Measurements from ENCODE around the gene CNNM4.

Gene CNNM4

GRCh38 chr2:96832408-96832753 lies 71.7 kb downstream of the CNNM4 start:
- DNase-seq (ENCODE audit: low read depth) = no peak

GRCh38 chr2:96832754-96833507 lies 72.2 kb downstream of the CNNM4 start:
- no peak for DNase-seq (ENCODE audit: low read depth)

GRCh38 chr2:96835830-96836229 lies 75.1 kb downstream of the CNNM4 start:
- no peak for DNase-seq (ENCODE audit: low read depth)

GRCh38 chr2:96837575-96837974 lies 76.9 kb downstream of the CNNM4 start:
- DNase-seq (ENCODE audit: low read depth) = no peak

DNA sequence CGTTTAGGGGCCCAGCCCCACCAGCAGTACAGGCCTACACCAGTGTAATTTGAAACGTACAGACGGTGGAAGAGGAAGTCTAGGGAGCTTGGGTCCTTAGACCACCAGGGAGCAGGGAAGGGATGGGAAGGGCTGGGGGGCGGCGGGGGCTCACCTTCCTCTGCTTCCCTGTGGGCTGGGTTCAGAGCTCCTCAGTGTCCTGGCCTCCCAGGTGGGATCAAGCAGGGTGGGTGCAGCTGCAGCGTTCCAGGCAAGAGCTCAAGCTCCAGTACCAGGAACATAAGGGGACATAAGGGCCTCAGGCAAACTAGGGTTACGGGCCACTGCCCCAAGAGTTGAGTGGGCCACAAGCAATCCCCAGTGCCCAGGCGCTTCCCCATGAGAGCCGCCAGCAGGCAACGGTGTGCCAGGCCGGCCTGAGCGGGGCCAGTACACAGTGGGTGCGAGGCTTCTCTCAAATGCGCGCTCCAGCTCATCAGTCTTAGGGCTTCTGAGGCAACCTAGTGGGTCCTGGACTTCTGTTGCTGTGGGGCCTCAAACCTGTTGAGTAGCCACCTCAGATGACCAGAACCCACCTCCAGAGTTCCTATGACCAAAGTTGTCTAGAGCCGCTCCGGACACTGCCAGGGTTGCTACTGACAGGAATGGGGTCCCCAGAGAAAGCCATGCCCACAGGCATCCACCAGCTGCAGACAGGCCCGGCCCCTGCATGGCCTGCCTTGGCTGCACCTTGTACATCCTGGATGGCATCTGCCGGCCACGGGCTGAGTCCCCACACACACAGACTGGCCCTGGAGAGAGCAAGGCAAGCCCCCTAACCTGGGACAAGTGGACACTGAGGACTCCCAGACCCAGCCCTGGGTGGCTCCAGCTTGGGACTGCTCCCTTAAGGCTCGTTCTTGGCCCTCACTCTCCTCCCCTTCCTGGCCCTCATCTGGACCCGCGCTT lies 77.9 kb downstream of the CNNM4 start:
- DNase-seq (ENCODE audit: low read depth) = no peak

DNA sequence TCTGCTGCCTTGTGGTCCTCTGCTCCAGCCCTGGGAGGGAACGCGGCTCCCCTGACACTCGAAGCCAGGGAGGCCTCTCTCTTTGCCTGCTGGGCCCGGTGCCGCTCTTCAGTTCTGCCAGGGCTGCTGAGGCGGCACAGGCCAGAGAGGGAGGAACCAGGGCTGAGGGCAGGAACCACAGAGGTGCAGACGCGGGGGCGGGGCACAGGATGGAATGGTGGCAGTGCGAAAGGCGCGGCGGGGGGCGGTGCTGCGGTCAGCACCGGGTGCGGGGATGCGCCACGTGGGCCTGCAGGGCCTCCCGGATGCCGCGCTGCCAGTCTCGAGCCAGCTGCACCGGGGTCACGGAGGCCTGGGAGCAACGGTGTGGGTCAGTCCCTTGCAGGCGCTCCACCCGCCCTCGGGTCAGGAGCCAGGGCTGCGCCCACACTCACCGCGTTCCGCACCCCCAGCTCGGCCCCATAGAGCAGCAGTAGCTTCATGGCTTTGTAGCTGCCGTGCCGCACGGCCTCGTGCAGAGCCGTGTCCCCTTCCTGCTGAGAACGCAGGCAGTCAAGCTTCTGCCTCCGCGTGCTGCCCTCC lies 78.7 kb downstream of the CNNM4 start:
- peak; percentile 73 for DNase-seq (ENCODE audit: low read depth)

DNA sequence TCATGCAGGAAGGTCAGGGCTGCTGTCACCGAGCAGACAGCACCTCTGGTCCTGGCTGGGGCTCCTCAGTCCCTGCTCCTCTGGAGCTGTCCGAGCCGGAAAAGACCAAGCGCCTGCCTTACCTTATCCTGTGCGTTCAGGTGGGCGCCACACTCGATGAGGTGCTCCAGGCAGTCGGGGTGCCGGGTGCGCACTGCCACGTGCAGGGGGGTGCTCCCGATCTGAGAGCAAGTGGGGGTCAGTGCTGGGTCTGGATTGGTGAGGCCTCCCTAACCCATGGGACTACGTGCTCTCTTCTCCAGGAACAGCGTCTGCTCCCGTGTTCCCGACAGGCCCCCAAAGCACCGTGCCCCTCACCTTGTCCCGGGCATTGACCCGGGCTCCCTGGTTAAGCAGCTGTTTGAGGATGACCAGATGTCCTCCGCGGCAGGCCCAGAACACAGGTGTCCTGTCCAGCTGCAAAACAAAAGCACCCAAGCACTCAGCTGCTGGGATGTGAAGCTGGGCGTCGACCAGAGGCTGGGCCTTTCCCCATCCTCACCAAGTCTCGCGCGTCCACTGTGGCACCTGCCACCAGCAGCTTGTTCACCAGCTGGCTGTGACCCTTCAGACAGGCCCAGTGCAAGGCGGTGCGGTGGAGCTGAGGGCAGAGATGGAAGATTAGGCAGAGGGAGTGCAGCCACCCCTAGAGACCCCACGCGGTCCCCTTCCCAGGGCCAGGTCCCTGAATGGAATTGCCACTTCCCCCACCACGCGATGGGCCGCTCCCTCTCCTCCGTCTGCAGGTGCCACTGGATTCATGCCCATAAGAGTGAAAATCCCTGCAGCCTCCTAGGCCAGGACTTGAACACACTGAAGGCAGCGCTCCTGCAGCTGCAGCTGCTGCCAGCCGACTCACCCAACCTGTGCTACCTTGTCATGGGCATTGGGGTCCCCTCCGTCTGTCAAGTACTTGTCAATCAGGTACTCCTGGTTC lies 79.5 kb downstream of the CNNM4 start:
- DNase-seq (ENCODE audit: low read depth) = no peak

GRCh38 chr2:96841701-96842495 lies 81.2 kb downstream of the CNNM4 start:
- DNase-seq (ENCODE audit: low read depth) = no peak

DNA sequence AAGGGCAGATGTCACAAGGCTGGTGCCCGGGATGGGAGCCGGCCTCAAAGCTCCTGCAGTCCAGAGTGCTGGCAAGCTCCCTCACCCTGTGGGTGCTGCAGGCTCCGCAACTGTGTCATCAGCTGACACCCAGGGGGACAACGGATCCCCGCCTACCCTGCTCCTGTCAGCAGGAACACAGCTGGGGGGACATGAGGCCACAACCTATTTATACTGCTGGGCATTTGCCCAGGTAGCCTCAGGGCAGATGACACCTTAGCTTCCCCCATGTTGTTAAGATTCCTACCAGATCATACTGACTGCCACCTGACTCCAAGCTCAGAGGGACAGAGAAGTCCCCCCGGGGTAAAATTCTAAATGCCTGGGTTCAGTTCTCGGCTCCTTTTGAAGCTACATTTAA lies 81.9 kb downstream of the CNNM4 start:
- DNase-seq (ENCODE audit: low read depth) = no peak

DNA sequence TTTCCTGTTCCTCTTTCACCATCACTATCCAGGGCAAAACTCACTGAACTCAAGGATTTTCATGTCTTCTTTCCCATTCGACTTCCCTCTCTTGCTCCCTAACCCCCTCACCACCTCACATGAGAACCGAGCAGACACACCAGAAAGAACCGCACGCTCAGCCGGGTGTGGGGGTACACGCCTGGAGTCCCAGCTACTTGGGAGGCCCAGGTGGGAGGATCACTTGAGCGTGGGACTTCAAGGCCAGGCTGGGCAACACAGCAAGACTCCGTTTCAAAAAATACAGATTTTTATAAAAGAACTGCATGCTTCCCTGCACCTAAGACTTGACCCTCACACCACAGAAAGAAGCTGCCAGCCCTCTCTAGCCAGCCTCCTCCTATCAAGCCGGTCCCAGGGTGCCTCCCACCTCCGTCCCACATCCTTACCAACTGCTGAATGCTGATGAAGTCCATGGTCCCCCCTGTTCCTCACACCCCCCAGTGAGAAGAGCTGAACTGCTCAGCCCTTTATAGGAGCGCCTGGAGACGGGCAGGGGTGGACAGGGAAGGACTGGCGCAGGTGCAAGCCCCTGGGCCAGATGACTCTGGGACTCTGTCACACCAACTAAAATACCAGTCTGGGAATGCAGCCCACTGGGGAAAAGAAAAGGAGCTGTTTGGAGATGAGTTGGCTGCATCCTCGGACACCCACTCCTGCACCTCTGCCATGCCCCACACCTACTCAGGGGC lies 83.0 kb downstream of the CNNM4 start, which contains the start of gene ANKRD23:
Gene ANKRD23 (minus strand): TSS at position 484 of the 731 bp plus-strand sequence. CDS start 29 bp downstream, at position 455.
- no peak for DNase-seq (ENCODE audit: low read depth)

GRCh38 chr2:96844405-96844808 lies 83.7 kb downstream of the CNNM4 start:
- DNase-seq (ENCODE audit: low read depth) = no peak

DNA sequence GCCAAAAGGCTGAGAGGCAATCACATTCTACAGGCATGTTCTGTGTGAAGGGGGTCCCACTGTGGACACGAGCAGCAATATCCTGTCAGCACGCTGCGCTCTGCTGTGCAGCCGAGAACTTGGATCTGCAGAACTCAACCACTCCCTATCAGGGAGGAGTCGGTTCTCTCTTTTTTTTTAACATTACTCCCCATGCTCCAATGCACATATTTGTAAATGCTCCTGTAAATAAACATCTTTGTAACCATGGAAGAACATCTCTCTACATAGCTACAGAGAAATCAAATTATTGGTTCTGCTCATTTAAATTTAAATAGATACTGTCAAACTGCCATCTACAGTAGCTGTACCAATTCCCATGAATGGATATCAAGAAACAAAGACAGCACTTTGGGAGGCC lies 86.1 kb downstream of the CNNM4 start:
- DNase-seq (ENCODE audit: low read depth) = no peak

DNA sequence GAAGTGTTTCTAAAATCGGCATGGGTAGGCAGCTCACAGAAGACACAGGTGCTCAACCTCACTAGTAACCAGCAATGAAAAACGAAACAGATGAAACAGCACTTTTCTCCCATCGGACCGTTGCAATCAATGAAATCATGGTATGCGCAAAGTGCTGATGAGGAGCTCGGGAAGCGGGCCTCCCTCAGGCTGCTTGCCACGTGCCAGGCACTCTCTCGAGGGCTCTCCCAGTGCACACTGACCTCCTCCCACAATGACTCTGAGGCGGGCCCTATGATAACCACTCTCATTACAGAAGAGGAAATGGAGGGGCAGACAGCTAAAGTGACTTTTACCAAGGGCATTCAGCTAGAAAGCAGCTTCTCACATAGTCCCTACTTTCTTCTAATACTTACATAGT lies 86.9 kb downstream of the CNNM4 start:
- no peak for DNase-seq (ENCODE audit: low read depth)

- DNase-seq (ENCODE audit: low read depth) = no peak
These were observed 87.6 kb downstream of the CNNM4 start for GRCh38 chr2:96848264-96848663.

- no peak for DNase-seq (ENCODE audit: low read depth)
These were observed 92.0 kb downstream of the CNNM4 start for GRCh38 chr2:96852667-96853066.

DNA sequence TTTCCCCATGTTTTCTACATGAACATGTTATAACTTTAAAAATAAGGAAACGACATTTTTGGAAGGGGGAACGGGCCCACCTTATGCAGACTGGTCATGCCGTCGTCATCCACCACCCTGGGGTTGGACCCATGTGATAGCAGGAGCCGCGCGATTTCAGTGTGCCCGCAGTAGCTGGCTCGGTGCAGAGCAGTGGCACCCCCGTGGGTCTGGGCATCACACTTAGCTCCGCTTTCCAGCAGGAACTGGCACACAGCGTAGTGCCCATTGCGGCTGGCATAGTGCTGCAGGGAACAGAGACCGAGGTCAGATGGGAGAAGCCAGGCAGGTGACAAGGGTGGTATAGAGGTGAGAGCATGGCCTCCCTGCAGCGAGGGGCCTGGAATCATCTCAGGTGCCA lies 92.6 kb downstream of the CNNM4 start:
- no peak for DNase-seq (ENCODE audit: low read depth)

GRCh38 chr2:96856776-96857666 lies 96.3 kb downstream of the CNNM4 start:
- DNase-seq (ENCODE audit: low read depth) = no peak

DNA sequence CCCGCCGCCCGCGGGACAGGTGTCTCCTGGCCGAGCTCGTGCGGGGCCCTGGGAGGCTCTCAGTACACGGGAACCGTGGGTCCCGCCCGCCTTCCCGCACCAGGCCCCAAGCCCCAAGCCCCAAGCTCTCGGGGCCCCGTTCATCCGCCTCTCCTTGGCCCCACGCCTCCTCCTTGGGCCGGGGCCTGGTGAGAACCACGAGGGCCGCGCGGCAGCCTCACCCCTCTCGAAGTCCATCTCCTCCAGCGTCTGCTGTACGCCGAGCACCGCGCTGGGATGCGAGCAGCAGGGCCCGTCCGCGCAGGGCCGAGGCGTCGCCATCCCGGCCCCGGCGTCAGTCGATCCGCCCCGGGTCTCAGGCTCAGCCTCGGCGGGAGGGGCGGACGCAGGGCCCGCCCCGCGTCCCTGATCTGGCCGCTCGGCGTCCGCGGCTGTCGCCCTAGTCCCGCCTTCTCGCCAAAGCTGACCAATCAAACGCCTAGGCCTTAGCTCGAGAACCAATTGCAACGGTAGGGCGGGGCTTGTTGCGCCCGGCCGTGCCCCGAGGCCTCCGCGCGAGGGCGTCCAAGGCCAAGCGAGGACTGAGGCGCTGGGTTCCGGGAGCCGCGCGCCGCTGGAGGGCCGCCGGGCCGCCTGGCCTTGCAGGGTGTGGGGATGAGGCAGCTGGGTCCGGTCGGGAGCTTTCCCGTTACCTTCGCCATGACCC lies 97.1 kb downstream of the CNNM4 start, which contains the start of gene ANKRD39:
Gene ANKRD39 (minus strand): TSS at position 350 of the 706 bp plus-strand sequence. CDS start 29 bp downstream, at position 321.
- DNase-seq (ENCODE audit: low read depth) = peak; percentile 96

Data from activated T-cell treated with anti-CD3 and anti-CD28 coated beads for 1 hour (primary cell).